HepG2 (cell line): ENCODE data around the gene PRSS8. TPM values are rescaled to one million over a fixed set of nuclear protein-coding genes. Genes with fewer than 3 reads are reported as not detected.

Experiments used
- HOMEZ ChIP-seq: IDR thresholded peaks from 2 replicates; pipeline ENCODE4 v1.6.1; 2016; ENCODE audit warnings: low read depth
- KAT2B ChIP-seq: fragments of 150-350 bp; IDR thresholded peaks from 2 replicates; pipeline ENCODE4 v1.6.1; 2014; ENCODE audit warnings: low read depth, low read length, borderline replicate concordance
- KDM1A ChIP-seq: IDR thresholded peaks from 2 replicates; pipeline ENCODE4 v1.6.1; 2016; ENCODE audit warnings: missing compliant biosample characterization
- NAIF1 ChIP-seq: sonication (generic); formaldehyde crosslinking; IDR thresholded peaks from 2 replicates; pipeline ENCODE4 v1.5.0; 2020; ENCODE audit warnings: mild to moderate bottlenecking, missing genetic modification reagents, borderline replicate concordance
- RBM39 ChIP-seq: fragments of 200-400 bp; formaldehyde crosslinking; IDR thresholded peaks from one replicate; pipeline ENCODE4 v1.6.1; 2018; ENCODE audit warnings: antibody characterized with exemption, mild to moderate bottlenecking, low read depth, low read length; ENCODE audit not compliant: poor library complexity, severe bottlenecking
- SNAPC2 ChIP-seq: sonication (generic); formaldehyde crosslinking; IDR thresholded peaks from 2 replicates; pipeline ENCODE4 v1.8.1; 2022; ENCODE audit warnings: mild to moderate bottlenecking, missing genetic modification reagents
- TBX2 ChIP-seq: sonication (generic); formaldehyde crosslinking; IDR thresholded peaks from 2 replicates; pipeline ENCODE4 v1.5.0; 2020; ENCODE audit warnings: missing genetic modification reagents, mild to moderate bottlenecking, borderline replicate concordance
- TGIF2 ChIP-seq: IDR thresholded peaks from 2 replicates; pipeline ENCODE4 v1.6.1; 2016; ENCODE audit warnings: control low read depth, missing compliant biosample characterization
- ZFP36L1 ChIP-seq: sonication (generic); formaldehyde crosslinking; IDR thresholded peaks from 2 replicates; pipeline ENCODE4 v1.8.0; 2022; ENCODE audit warnings: mild to moderate bottlenecking, missing genetic modification reagents, moderate library complexity
- ZNF460 ChIP-seq: sonication (generic); formaldehyde crosslinking; IDR thresholded peaks from 2 replicates; pipeline ENCODE4 v1.5.1; 2020; ENCODE audit warnings: missing genetic modification reagents, mild to moderate bottlenecking, borderline replicate concordance
- ZNF572 ChIP-seq: sonication (generic); formaldehyde crosslinking; IDR thresholded peaks from 2 replicates; pipeline ENCODE4 v1.5.1; 2020; ENCODE audit warnings: mild to moderate bottlenecking, missing genetic modification reagents
- ZNF598 ChIP-seq: sonication (generic); formaldehyde crosslinking; IDR thresholded peaks from 2 replicates; pipeline ENCODE4 v1.5.1; 2020; ENCODE audit warnings: mild to moderate bottlenecking, missing genetic modification reagents, borderline replicate concordance
- polyA plus RNA-seq, 8 experiments: library from polyadenylated mRNA; depleted of rRNA in 3 of 8; stranded (reverse) in 7 of 8; unstranded in 1 of 8; fragments of >200 nt; fragmentation: Illumina TruSeq in 4 of 8; extraction: Trizol in 4 of 8; gene quantifications; 2 replicates each; pipeline versions ENCODE4 v1.2.1 to v1.2.3, GENCODE V29; 2011 to 2016; ENCODE audit warnings: low read depth in 4 of 8, missing spikeins in 1 of 8, mixed read lengths in 1 of 8; ENCODE audit not compliant: insufficient read depth in 1 of 8
- total RNA-seq, 5 experiments: library from RNA; depleted of rRNA; stranded (reverse); fragments of >200 nt; fragmentation: Illumina TruSeq; extraction: Trizol; gene quantifications; 2 replicates each; pipeline ENCODE4 v1.2.3, GENCODE V29; 2016; ENCODE audit warnings: low read depth in 1 of 5
- TF ChIP-seq, protein P1 (sequence below): sonication (generic); formaldehyde crosslinking; IDR thresholded peaks from 2 replicates; pipeline ENCODE4 v1.9.0; 2021; ENCODE audit warnings: mild to moderate bottlenecking, missing genetic modification reagents
- TF ChIP-seq, protein P2 (sequence below), 2 experiments: sonication (generic) in 1 of 2; formaldehyde crosslinking in 1 of 2; IDR thresholded peaks; 2 replicates each; pipeline versions ENCODE4 v1.4.0 to v1.6.1; 2016 to 2020; ENCODE audit warnings: borderline replicate concordance in 1 of 2, low read depth in 1 of 2, mild to moderate bottlenecking in 1 of 2, missing genetic modification reagents in 1 of 2
- TF ChIP-seq, protein P3 (sequence below): sonication (generic); formaldehyde crosslinking; IDR thresholded peaks from 2 replicates; pipeline ENCODE4 v1.5.0; 2020; ENCODE audit warnings: mild to moderate bottlenecking, low read depth, missing genetic modification reagents, borderline replicate concordance

Gene PRSS8
- total and polyA plus RNA-seq, 2 of the 13 experiments (the other 11 are each of a cell fraction or from before 2014, with no cell fraction given), result 2.6 to 7.2 TPM

- TF ChIP-seq, protein P1, sequence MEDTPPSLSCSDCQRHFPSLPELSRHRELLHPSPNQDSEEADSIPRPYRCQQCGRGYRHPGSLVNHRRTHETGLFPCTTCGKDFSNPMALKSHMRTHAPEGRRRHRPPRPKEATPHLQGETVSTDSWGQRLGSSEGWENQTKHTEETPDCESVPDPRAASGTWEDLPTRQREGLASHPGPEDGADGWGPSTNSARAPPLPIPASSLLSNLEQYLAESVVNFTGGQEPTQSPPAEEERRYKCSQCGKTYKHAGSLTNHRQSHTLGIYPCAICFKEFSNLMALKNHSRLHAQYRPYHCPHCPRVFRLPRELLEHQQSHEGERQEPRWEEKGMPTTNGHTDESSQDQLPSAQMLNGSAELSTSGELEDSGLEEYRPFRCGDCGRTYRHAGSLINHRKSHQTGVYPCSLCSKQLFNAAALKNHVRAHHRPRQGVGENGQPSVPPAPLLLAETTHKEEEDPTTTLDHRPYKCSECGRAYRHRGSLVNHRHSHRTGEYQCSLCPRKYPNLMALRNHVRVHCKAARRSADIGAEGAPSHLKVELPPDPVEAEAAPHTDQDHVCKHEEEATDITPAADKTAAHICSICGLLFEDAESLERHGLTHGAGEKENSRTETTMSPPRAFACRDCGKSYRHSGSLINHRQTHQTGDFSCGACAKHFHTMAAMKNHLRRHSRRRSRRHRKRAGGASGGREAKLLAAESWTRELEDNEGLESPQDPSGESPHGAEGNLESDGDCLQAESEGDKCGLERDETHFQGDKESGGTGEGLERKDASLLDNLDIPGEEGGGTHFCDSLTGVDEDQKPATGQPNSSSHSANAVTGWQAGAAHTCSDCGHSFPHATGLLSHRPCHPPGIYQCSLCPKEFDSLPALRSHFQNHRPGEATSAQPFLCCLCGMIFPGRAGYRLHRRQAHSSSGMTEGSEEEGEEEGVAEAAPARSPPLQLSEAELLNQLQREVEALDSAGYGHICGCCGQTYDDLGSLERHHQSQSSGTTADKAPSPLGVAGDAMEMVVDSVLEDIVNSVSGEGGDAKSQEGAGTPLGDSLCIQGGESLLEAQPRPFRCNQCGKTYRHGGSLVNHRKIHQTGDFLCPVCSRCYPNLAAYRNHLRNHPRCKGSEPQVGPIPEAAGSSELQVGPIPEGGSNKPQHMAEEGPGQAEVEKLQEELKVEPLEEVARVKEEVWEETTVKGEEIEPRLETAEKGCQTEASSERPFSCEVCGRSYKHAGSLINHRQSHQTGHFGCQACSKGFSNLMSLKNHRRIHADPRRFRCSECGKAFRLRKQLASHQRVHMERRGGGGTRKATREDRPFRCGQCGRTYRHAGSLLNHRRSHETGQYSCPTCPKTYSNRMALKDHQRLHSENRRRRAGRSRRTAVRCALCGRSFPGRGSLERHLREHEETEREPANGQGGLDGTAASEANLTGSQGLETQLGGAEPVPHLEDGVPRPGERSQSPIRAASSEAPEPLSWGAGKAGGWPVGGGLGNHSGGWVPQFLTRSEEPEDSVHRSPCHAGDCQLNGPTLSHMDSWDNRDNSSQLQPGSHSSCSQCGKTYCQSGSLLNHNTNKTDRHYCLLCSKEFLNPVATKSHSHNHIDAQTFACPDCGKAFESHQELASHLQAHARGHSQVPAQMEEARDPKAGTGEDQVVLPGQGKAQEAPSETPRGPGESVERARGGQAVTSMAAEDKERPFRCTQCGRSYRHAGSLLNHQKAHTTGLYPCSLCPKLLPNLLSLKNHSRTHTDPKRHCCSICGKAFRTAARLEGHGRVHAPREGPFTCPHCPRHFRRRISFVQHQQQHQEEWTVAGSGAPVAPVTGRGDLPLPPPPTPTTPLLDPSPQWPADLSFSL (CRISPR knock-in tag), result no peak
- TF ChIP-seq ZNF572 (no peak), ZNF598 (CRISPR knock-in tag) (peak; percentile 36; the same call in 1 of the 2 replicates), KAT2B (no peak), RBM39 (no peak), SNAPC2 (CRISPR knock-in tag) (0 out of 2 replicates have a peak, but pooled peaks have one; percentile 35), ZNF460 (CRISPR knock-in tag) (no peak), TBX2 (CRISPR knock-in tag) (peak; percentile 77; the same call in 1 of the 2 replicates), KDM1A (CRISPR knock-in tag) (no peak), NAIF1 (CRISPR knock-in tag) (no peak), TGIF2 (CRISPR knock-in tag) (peak; percentile 31; the same call in 1 of the 2 replicates), HOMEZ (CRISPR knock-in tag) (no peak), ZFP36L1 (peak; percentile 84; the same call in 1 of the 2 replicates)
- TF ChIP-seq, protein P2, sequence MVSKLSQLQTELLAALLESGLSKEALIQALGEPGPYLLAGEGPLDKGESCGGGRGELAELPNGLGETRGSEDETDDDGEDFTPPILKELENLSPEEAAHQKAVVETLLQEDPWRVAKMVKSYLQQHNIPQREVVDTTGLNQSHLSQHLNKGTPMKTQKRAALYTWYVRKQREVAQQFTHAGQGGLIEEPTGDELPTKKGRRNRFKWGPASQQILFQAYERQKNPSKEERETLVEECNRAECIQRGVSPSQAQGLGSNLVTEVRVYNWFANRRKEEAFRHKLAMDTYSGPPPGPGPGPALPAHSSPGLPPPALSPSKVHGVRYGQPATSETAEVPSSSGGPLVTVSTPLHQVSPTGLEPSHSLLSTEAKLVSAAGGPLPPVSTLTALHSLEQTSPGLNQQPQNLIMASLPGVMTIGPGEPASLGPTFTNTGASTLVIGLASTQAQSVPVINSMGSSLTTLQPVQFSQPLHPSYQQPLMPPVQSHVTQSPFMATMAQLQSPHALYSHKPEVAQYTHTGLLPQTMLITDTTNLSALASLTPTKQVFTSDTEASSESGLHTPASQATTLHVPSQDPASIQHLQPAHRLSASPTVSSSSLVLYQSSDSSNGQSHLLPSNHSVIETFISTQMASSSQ (IDR thresholded peaks at IDR 0.05; ENCODE audit: low read depth), result no peak; the same call in 1 of the 2 replicates
- TF ChIP-seq, protein P2 (CRISPR knock-in tag; IDR thresholded peaks at IDR 0.05; ENCODE audit: borderline replicate concordance), result 0 out of 2 replicates have a peak, but pooled peaks have one; percentile 33
- TF ChIP-seq, protein P3, sequence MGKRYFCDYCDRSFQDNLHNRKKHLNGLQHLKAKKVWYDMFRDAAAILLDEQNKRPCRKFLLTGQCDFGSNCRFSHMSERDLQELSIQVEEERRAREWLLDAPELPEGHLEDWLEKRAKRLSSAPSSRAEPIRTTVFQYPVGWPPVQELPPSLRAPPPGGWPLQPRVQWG (CRISPR knock-in tag), result no peak
Observed at GRCh38 chr16:31108035-31108793, 27.3 kb downstream of the PRSS8 start, which contains the start of gene BCKDK (continued).
